CD4-positive, alpha-beta memory T cell (primary cell): ENCODE results near the gene ZFYVE28. TPM values are rescaled to one million over a fixed set of nuclear protein-coding genes. Genes with fewer than 3 reads are reported as not detected.
"Not testable (repeated sequence)": the region's sequence is repeated elsewhere in the genome, so short reads cannot be mapped to it uniquely, and the experiment has no call there.

Experiments
- CTCF ChIA-PET: fragments of 350-600 bp; sonication (Branson Sonifier 250); formaldehyde crosslinking; loops from one replicate; lab custom pipeline; 2021; ENCODE audit warnings: inconsistent platforms; ENCODE audit not compliant: partially characterized antibody; lab: Charles Lee
- POLR2A ChIA-PET: fragments of 350-600 bp; sonication (Branson Sonifier 250); formaldehyde crosslinking; loops from one replicate; lab custom pipeline; 2021; ENCODE audit not compliant: partially characterized antibody; lab: Charles Lee
- DNase-seq, 5 donors: peaks; one replicate each; pipeline versions ENCODE4 v3.0.0 to v3.0.0-alpha.2; 2020 to 2022; ENCODE audit warnings: mixed read lengths in 1 of 5
- H3K27ac ChIP-seq: one replicate; pipeline ENCODE4 v1.7.0; 2013; ENCODE audit warnings: low read depth, low read length
- H3K27me3 ChIP-seq: 2 replicates; pipeline ENCODE4 v1.7.0; 2013; ENCODE audit warnings: mild to moderate bottlenecking, low read length, moderate library complexity; ENCODE audit not compliant: insufficient read depth
- H3K36me3 ChIP-seq: 2 replicates; pipeline ENCODE4 v1.7.0; 2013; ENCODE audit warnings: mild to moderate bottlenecking, low read length, moderate library complexity; ENCODE audit not compliant: insufficient read depth
- H3K4me1 ChIP-seq: 2 replicates; pipeline ENCODE4 v1.7.0; 2013; ENCODE audit warnings: mild to moderate bottlenecking, low read length, moderate library complexity; ENCODE audit not compliant: insufficient read depth
- H3K4me3 ChIP-seq, 2 donors: one replicate each; pipeline ENCODE4 v1.7.0; 2013; ENCODE audit warnings: low read length in 2 of 2, mild to moderate bottlenecking in 1 of 2
- H3K9me3 ChIP-seq, 2 donors: one replicate each; pipeline ENCODE4 v1.7.0; 2013; ENCODE audit warnings: low read length in 2 of 2, control low read depth in 1 of 2; ENCODE audit not compliant: control insufficient read depth in 1 of 2
- H3K27ac Mint-ChIP-seq, 7 donors: one replicate each; pipeline ENCODE4 v1.8.0; 2020 to 2021; ENCODE audit warnings: mixed read lengths in 7 of 7, mild to moderate bottlenecking in 6 of 7, inconsistent platforms in 3 of 7, moderate library complexity in 3 of 7
- H3K27me3 Mint-ChIP-seq, 2 donors: one replicate each; pipeline ENCODE4 v1.8.0; 2020 to 2021; ENCODE audit warnings: mixed read lengths in 2 of 2
- H3K36me3 Mint-ChIP-seq, 2 donors: one replicate each; pipeline ENCODE4 v1.8.0; 2020 to 2021; ENCODE audit warnings: mixed read lengths in 2 of 2, inconsistent platforms in 1 of 2, mild to moderate bottlenecking in 1 of 2
- H3K4me1 Mint-ChIP-seq, 4 donors: one replicate each; pipeline ENCODE4 v1.8.0; 2020 to 2021; ENCODE audit warnings: mixed read lengths in 4 of 4, mild to moderate bottlenecking in 1 of 4
- H3K4me3 Mint-ChIP-seq, 8 donors: one replicate each; pipeline ENCODE4 v1.8.0; 2020 to 2021; ENCODE audit warnings: mixed read lengths in 8 of 8, mild to moderate bottlenecking in 7 of 8, moderate library complexity in 6 of 8, inconsistent platforms in 3 of 8
- H3K9me3 Mint-ChIP-seq, 8 donors: one replicate each; pipeline ENCODE4 v1.8.0; 2020 to 2021; ENCODE audit warnings: mixed read lengths in 8 of 8, mild to moderate bottlenecking in 5 of 8, inconsistent platforms in 3 of 8, moderate library complexity in 1 of 8
- intact Hi-C: fragments of 100-400 bp; cut with micrococcal nuclease; formaldehyde crosslinking; loops from one replicate; pipeline ENCODE4 v1.15.1; 2023
- polyA plus RNA-seq, 2 donors: library from polyadenylated mRNA; unstranded; fragments of 300-500 nt; fragmentation: Illumina TruSeq; gene quantifications; one replicate each; pipeline ENCODE4 v1.2.3, GENCODE V29; 2021
- total RNA-seq, 2 experiments: library from RNA; stranded (reverse); gene quantifications; one replicate each; pipeline ENCODE4 v1.2.3, GENCODE V29; 2021

ZFYVE28 gene
- total and polyA plus RNA-seq, 4 experiments from 2014 or later, result 13.1 to 31.8 (median 23.8) TPM

GRCh38 chr4:2432991-2433530, 14.6 kb upstream of the ZFYVE28 start:
- Mint-ChIP-seq H3K9me3 (peaks cover 0 to 2% (median 0%) of the 10 kb centered on the region in 8 donors), H3K4me3 (no peak overlapping the region), H3K4me1 (no peaks in the 10 kb centered on the region), H3K36me3 (no peaks in the 10 kb centered on the region), H3K27me3 (peaks cover 3 to 4% of the 10 kb centered on the region in 2 donors), H3K27ac (no peak overlapping the region)
- ChIA-PET CTCF (interaction anchor here (1.5 kb wide), 1 partner anchor 151 kb away, joined by 3 read pairs; no protein-coding TSS in a partner anchor), POLR2A (no interaction called here)
- Histone ChIP-seq H3K36me3 (no peaks in the 10 kb centered on the region), H3K4me3 (no peak overlapping the region), H3K9me3 (no peaks in the 10 kb centered on the region), H3K4me1 (no peaks in the 10 kb centered on the region), H3K27me3 (no peaks in the 10 kb centered on the region), H3K27ac (no peak overlapping the region)
- intact Hi-C loops, result no loop called here
- no peak for DNase-seq

GRCh38 chr4:2432004-2432403, 13.6 kb upstream of the ZFYVE28 start:
- H3K4me3 ChIP-seq, result no peak overlapping the region
- ChIA-PET POLR2A (no interaction called here), CTCF (interaction anchor here (0.8 to 1.5 kb wide), 4 partner anchors 10 to 212 kb away, joined by 3 to 5 read pairs (median 4); no protein-coding TSS in a partner anchor)
- no peaks in the 10 kb centered on the region for H3K27me3 ChIP-seq
- intact Hi-C loops, result no loop called here
- H3K27ac Mint-ChIP-seq, result no peak overlapping the region
- no peak overlapping the region for H3K27ac ChIP-seq
- no peaks in the 10 kb centered on the region for H3K4me1 ChIP-seq
- H3K36me3 Mint-ChIP-seq, result no peaks in the 10 kb centered on the region
- H3K27me3 Mint-ChIP-seq, result peaks cover 3 to 4% of the 10 kb centered on the region in 2 donors
- H3K9me3 ChIP-seq, result no peaks in the 10 kb centered on the region
- H3K9me3 Mint-ChIP-seq, result peaks cover 0 to 2% (median 0%) of the 10 kb centered on the region in 8 donors
- no peak for DNase-seq
- no peak overlapping the region for H3K4me3 Mint-ChIP-seq
- no peaks in the 10 kb centered on the region for H3K36me3 ChIP-seq
- no peaks in the 10 kb centered on the region for H3K4me1 Mint-ChIP-seq

GRCh38 chr4:2429945-2430757, 11.7 kb upstream of the ZFYVE28 start:
- H3K27me3 ChIP-seq, H3K4me3 ChIP-seq, CTCF ChIA-PET, POLR2A ChIA-PET, H3K36me3 Mint-ChIP-seq, H3K36me3 ChIP-seq, H3K27ac ChIP-seq, DNase-seq, intact Hi-C loops, H3K9me3 ChIP-seq, H3K9me3 Mint-ChIP-seq, H3K27me3 Mint-ChIP-seq, H3K4me1 ChIP-seq, H3K4me3 Mint-ChIP-seq, H3K4me1 Mint-ChIP-seq, H3K27ac Mint-ChIP-seq: not testable (repeated sequence)

- H3K27me3 ChIP-seq, result no peaks in the 10 kb centered on the region
- DNase-seq, result no peak
- H3K27ac ChIP-seq, result no peak overlapping the region
- ChIA-PET CTCF (interaction anchor here (1.9 kb wide), 2 partner anchors 10 to 208 kb away, joined by 6 to 10 read pairs; partner anchors contain the start of genes CFAP99 and ZFYVE28), POLR2A (interaction anchor here (0.7 to 1.3 kb wide), 2 partner anchors 10 to 16 kb away, joined by 3 to 4 read pairs; partner anchors contain the start of genes CFAP99 and ZFYVE28)
- H3K36me3 Mint-ChIP-seq, result no peaks in the 10 kb centered on the region
- H3K9me3 ChIP-seq, result no peaks in the 10 kb centered on the region
- intact Hi-C loops, result no loop called here
- H3K4me3 Mint-ChIP-seq, result no peak overlapping the region
- H3K27me3 Mint-ChIP-seq, result peaks cover 4 to 9% of the 10 kb centered on the region in 2 donors
- peak overlapping the region in 1 of 7 donors; percentile 64 for H3K27ac Mint-ChIP-seq
- peaks cover 0 to 5% (median 0%) of the 10 kb centered on the region in 4 donors for H3K4me1 Mint-ChIP-seq
- H3K9me3 Mint-ChIP-seq, result peaks cover 0 to 2% (median 0%) of the 10 kb centered on the region in 8 donors
- H3K4me3 ChIP-seq, result no peak overlapping the region
- H3K36me3 ChIP-seq, result no peaks in the 10 kb centered on the region
- no peaks in the 10 kb centered on the region for H3K4me1 ChIP-seq
Measured at GRCh38 chr4:2428496-2429213, 10.2 kb upstream of the ZFYVE28 start.

GRCh38 chr4:2427383-2428334, 9.2 kb upstream of the ZFYVE28 start:
- no peaks in the 10 kb centered on the region for H3K36me3 ChIP-seq
- H3K4me1 Mint-ChIP-seq, result peaks cover 0 to 5% (median 0%) of the 10 kb centered on the region in 4 donors
- peaks cover 0 to 2% (median 0%) of the 10 kb centered on the region in 8 donors for H3K9me3 Mint-ChIP-seq
- H3K36me3 Mint-ChIP-seq, result no peaks in the 10 kb centered on the region
- ChIA-PET CTCF (interaction anchor here (0.5 to 1.9 kb wide), 3 partner anchors 9 to 207 kb away, joined by 3 to 10 read pairs (median 6); partner anchors contain the start of genes CFAP99 and ZFYVE28), POLR2A (interaction anchor here (0.7 to 1.3 kb wide), 2 partner anchors 9 to 15 kb away, joined by 3 to 4 read pairs; partner anchors contain the start of genes CFAP99 and ZFYVE28)
- no peak overlapping the region for H3K27ac Mint-ChIP-seq
- H3K9me3 ChIP-seq, result no peaks in the 10 kb centered on the region
- H3K4me1 ChIP-seq, result no peaks in the 10 kb centered on the region
- H3K27me3 Mint-ChIP-seq, result peaks cover 4 to 9% of the 10 kb centered on the region in 2 donors
- H3K27me3 ChIP-seq, result no peaks in the 10 kb centered on the region
- H3K27ac ChIP-seq, result no peak overlapping the region
- no peak for DNase-seq
- no peak overlapping the region for H3K4me3 ChIP-seq
- no peak overlapping the region for H3K4me3 Mint-ChIP-seq
- intact Hi-C loops, result no loop called here

GRCh38 chr4:2426711-2427275, 8.3 kb upstream of the ZFYVE28 start:
- Histone ChIP-seq H3K4me3 (no peak overlapping the region), H3K36me3 (no peaks in the 10 kb centered on the region), H3K27ac (no peak overlapping the region), H3K9me3 (no peaks in the 10 kb centered on the region), H3K4me1 (no peaks in the 10 kb centered on the region), H3K27me3 (no peaks in the 10 kb centered on the region)
- Mint-ChIP-seq H3K36me3 (no peaks in the 10 kb centered on the region), H3K4me1 (peaks cover 0 to 5% (median 0%) of the 10 kb centered on the region in 4 donors), H3K27ac (no peak overlapping the region), H3K27me3 (peaks cover 4 to 9% of the 10 kb centered on the region in 2 donors), H3K9me3 (peaks cover 0 to 2% (median 0%) of the 10 kb centered on the region in 8 donors), H3K4me3 (peak overlapping the region in 1 of 8 donors; percentile 54)
- ChIA-PET POLR2A (no interaction called here), CTCF (interaction anchor here (1.9 kb wide), 1 partner anchor 8 kb away, joined by 6 read pairs; the partner anchor contains the start of genes CFAP99 and ZFYVE28)
- intact Hi-C loops, result no loop called here
- no peak for DNase-seq
